GM12878 (cell line): ENCODE measurements around the gene DSE. TPM values are rescaled to one million over a fixed set of nuclear protein-coding genes. Genes with fewer than 3 reads are reported as not detected.
A peak's percentile ranks its signal among the peaks of the same experiment; 100 is the strongest.

Experiments used
- ATAC-seq: fragments of 200-7000 bp; cut with Tn5 transposase; 3 replicates; pipeline ENCODE4 v1.9.1; 2020; ENCODE audit warnings: mild to moderate bottlenecking, moderate library complexity
- BruUV-seq: library from RNA; stranded (reverse); fragments of 400-500 nt; replicated peaks from 2 replicates; lab custom pipeline; 2021; lab: Mats Ljungman, UMichigan
- CTCF ChIA-PET: fragments of 300-600 bp; sonication (Branson Sonifier 250); formaldehyde crosslinking; extraction: SDS; loops from one replicate; lab custom pipeline; 2021; ENCODE audit warnings: inconsistent platforms; lab: Yijun Ruan, JAX
- POLR2A ChIA-PET: fragments of 350-600 bp; formaldehyde crosslinking; extraction: SDS; loops from one replicate; lab custom pipeline; 2021; ENCODE audit warnings: inconsistent platforms; lab: Charles Lee
- RAD21 ChIA-PET: fragments of 300-600 bp; sonication (Branson Sonifier 250); formaldehyde crosslinking; loops from one replicate; lab custom pipeline; 2023; ENCODE audit warnings: antibody characterized with exemption; ENCODE audit not compliant: unreplicated experiment; lab: Charles Lee
- SMC1A ChIA-PET: fragments of 300-600 bp; sonication (Branson Sonifier 250); formaldehyde crosslinking; loops from one replicate; lab custom pipeline; 2023; ENCODE audit not compliant: unreplicated experiment, uncharacterized antibody; lab: Charles Lee
- DNase-seq: peaks from one replicate; pipeline ENCODE4 v3.0.0-alpha.2; 2011; ENCODE audit warnings: low read depth, low spot score
- FAIRE-seq: peaks from 3 replicates; lab custom pipeline; 2011; peaks lifted over from hg19 to GRCh38; lab: Jason Lieb, UNC
- H2AFZ ChIP-seq: 2 replicates; pipeline ENCODE4 v1.6.0; 2011; ENCODE audit warnings: low read depth, low read length, control low read depth; ENCODE audit not compliant: control insufficient read depth
- H3K27ac ChIP-seq: 2 replicates; pipeline ENCODE4 v1.5.1; 2011; ENCODE audit warnings: control low read depth; ENCODE audit not compliant: control insufficient read depth, insufficient read depth
- H3K27me3 ChIP-seq, 2 experiments: replicated peaks in 1 of 2; 2 replicates each; pipeline versions ENCODE4 v1.6.0 to v1.6.1; 2011; ENCODE audit warnings: low read length in 1 of 2; ENCODE audit not compliant: control insufficient read depth in 2 of 2, insufficient read depth in 2 of 2
- H3K36me3 ChIP-seq, 2 experiments: 2 replicates each; pipeline ENCODE4 v1.5.1; 2011; ENCODE audit warnings: low read length in 1 of 2; ENCODE audit not compliant: control insufficient read depth in 2 of 2, insufficient read depth in 2 of 2
- H3K4me1 ChIP-seq: 2 replicates; pipeline ENCODE4 v1.6.1; 2011; ENCODE audit warnings: mild to moderate bottlenecking, low read length, moderate library complexity, mixed read lengths; ENCODE audit not compliant: control insufficient read depth, insufficient read depth
- H3K4me2 ChIP-seq: 2 replicates; pipeline ENCODE4 v1.6.0; 2011; ENCODE audit warnings: control low read depth; ENCODE audit not compliant: control insufficient read depth, insufficient read depth
- H3K4me3 ChIP-seq: fragments of 200-600 bp; sonication (generic); 2 replicates; pipeline ENCODE4 v1.5.1; 2016
- H3K79me2 ChIP-seq: 2 replicates; pipeline ENCODE4 v1.6.0; 2011; ENCODE audit warnings: low read length; ENCODE audit not compliant: control insufficient read depth, insufficient read depth
- H3K9ac ChIP-seq: 2 replicates; pipeline ENCODE4 v1.8.0; 2011; ENCODE audit warnings: low read length, control low read depth, mixed read lengths; ENCODE audit not compliant: control insufficient read depth, insufficient read depth
- H3K9me3 ChIP-seq: replicated peaks from 3 replicates; pipeline ENCODE4 v1.5.1; 2011; ENCODE audit warnings: mild to moderate bottlenecking, low read length; ENCODE audit not compliant: control insufficient read depth, insufficient read depth
- H4K20me1 ChIP-seq: 2 replicates; pipeline ENCODE4 v1.6.0; 2011; ENCODE audit not compliant: control insufficient read depth, insufficient read depth
- ASH2L ChIP-seq: fragments of 300-600, 200-600 bp; sonication (generic); IDR thresholded peaks from 2 replicates; pipeline ENCODE4 v1.6.1; 2017; ENCODE audit warnings: low read depth, mild to moderate bottlenecking, borderline replicate concordance
- BHLHE40 ChIP-seq, 2 experiments: fragments of 450-650 bp in 1 of 2; IDR thresholded peaks; 2 replicates each; pipeline ENCODE4 v1.6.1; 2011 to 2017; ENCODE audit warnings: low read depth in 2 of 2, borderline replicate concordance in 1 of 2, improper control_type of control experiment in 1 of 2, low read length in 1 of 2, mild to moderate bottlenecking in 1 of 2
- BRCA1 ChIP-seq: IDR thresholded peaks from 2 replicates; pipeline ENCODE4 v1.6.1; 2011; ENCODE audit warnings: low read depth, low read length, improper control_type of control experiment
- CBFB ChIP-seq: IDR thresholded peaks from 2 replicates; pipeline ENCODE4 v1.6.1; 2016; ENCODE audit warnings: antibody characterized with exemption, low read depth
- CBX3 ChIP-seq: fragments of 200-600 bp; sonication (generic); IDR thresholded peaks from 2 replicates; pipeline ENCODE4 v1.6.1; 2016; ENCODE audit warnings: low read depth, borderline replicate concordance
- CREM ChIP-seq: IDR thresholded peaks from 2 replicates; pipeline ENCODE4 v1.6.1; 2014; ENCODE audit warnings: antibody characterized with exemption, low read depth
- GATAD2B ChIP-seq: fragments of 450-650 bp; conservative IDR thresholded peaks from 2 replicates; pipeline ENCODE4 v1.6.1; 2017; ENCODE audit warnings: low read depth, mild to moderate bottlenecking, moderate library complexity
- IRF4 ChIP-seq: IDR thresholded peaks from 2 replicates; pipeline ENCODE4 v1.6.1; 2011; ENCODE audit warnings: low read depth, low read length
- MTA3 ChIP-seq: IDR thresholded peaks from 2 replicates; pipeline ENCODE4 v1.6.1; 2012; ENCODE audit warnings: low read length, inconsistent platforms, borderline replicate concordance
- NBN ChIP-seq: fragments of 450-650 bp; IDR thresholded peaks from 2 replicates; pipeline ENCODE4 v1.6.1; 2016
- NR2C2 ChIP-seq: IDR thresholded peaks from 2 replicates; pipeline ENCODE4 v1.6.1; 2011; ENCODE audit warnings: borderline replicate concordance, low read depth; ENCODE audit not compliant: control insufficient read depth, insufficient read length
- PML ChIP-seq: IDR thresholded peaks from 2 replicates; pipeline ENCODE4 v1.6.1; 2012; ENCODE audit warnings: low read length, inconsistent platforms
- SIN3A ChIP-seq: IDR thresholded peaks from 2 replicates; pipeline ENCODE4 v1.6.1; 2012; ENCODE audit warnings: low read depth, low read length, improper control_type of control experiment
- STAT3 ChIP-seq: IDR thresholded peaks from 2 replicates; pipeline ENCODE4 v1.6.1; 2011; ENCODE audit warnings: low read depth, low read length, improper control_type of control experiment
- TAF1 ChIP-seq: IDR thresholded peaks from 2 replicates; pipeline ENCODE4 v1.6.1; 2011; ENCODE audit warnings: mild to moderate bottlenecking, low read depth, low read length, borderline replicate concordance
- ZZZ3 ChIP-seq: IDR thresholded peaks from 2 replicates; pipeline ENCODE4 v1.6.1; 2011; ENCODE audit warnings: low read depth; ENCODE audit not compliant: control insufficient read depth, insufficient read length
- WGBS: methylation state at CpG from one replicate; pipeline ENCODE4 v1.1.6; 2016; ENCODE audit warnings: low lambda C conversion rate; ENCODE audit not compliant: insufficient replicate concordance, insufficient coverage; ENCODE audit errors: missing lambda C conversion rate; 5-methylcytosine and 5-hydroxymethylcytosine counted together
- in situ Hi-C: fragments of 300-500 bp; cut with MboI; formaldehyde crosslinking; loops from 9 replicates; pipeline ENCODE4 v1.14.3; 2018; ENCODE audit warnings: mixed read lengths
- intact Hi-C: fragments of 100-400 bp; cut with micrococcal nuclease; formaldehyde crosslinking; loops from one replicate; pipeline ENCODE4 v1.14.2; 2022; ENCODE audit not compliant: unreplicated experiment
- polyA plus RNA-seq, 11 experiments: library from polyadenylated mRNA; depleted of rRNA in 4 of 11; unstranded in 6 of 11; stranded (reverse) in 5 of 11; fragments of >200 nt; fragmentation: Nextera tagmentation in 4 of 11; fragmentation: Illumina TruSeq in 1 of 11; extraction: Ambion mirVana in 4 of 11; extraction: Trizol in 1 of 11; gene quantifications; 1 replicate in 1 of 11; 2 replicates in 10 of 11; pipeline versions ENCODE4 v1.2.1 to v1.2.3, GENCODE V29; 2011 to 2016; ENCODE audit warnings: inconsistent platforms in 2 of 11, missing spikeins in 2 of 11, low read depth in 1 of 11
- total RNA-seq, 4 experiments: library from RNA; depleted of rRNA in 3 of 4; stranded (reverse); fragments of >200 nt in 3 of 4; fragmentation: Illumina TruSeq in 1 of 4; extraction: Trizol in 1 of 4; gene quantifications; 2 replicates each; pipeline versions ENCODE4 v1.2.1 to v1.2.3, GENCODE V29; 2013 to 2021
- TF ChIP-seq, protein P1 (sequence below): IDR thresholded peaks from 2 replicates; pipeline ENCODE4 v1.6.1; 2011; ENCODE audit warnings: borderline replicate concordance, low read depth, mild to moderate bottlenecking, moderate library complexity, mixed read lengths, low read length; ENCODE audit not compliant: insufficient read depth; ENCODE audit errors: extremely low read length
- TF ChIP-seq, protein P2 (sequence below): IDR thresholded peaks from 2 replicates; pipeline ENCODE4 v1.6.1; 2012; ENCODE audit warnings: low read depth, low read length, improper control_type of control experiment
- TF ChIP-seq, protein P3 (sequence below): IDR thresholded peaks from 2 replicates; pipeline ENCODE4 v1.6.1; 2012; ENCODE audit warnings: low read length, inconsistent platforms
- TF ChIP-seq, protein P4 (sequence below): fragments of 450-650 bp; IDR thresholded peaks from 2 replicates; pipeline ENCODE4 v1.6.1; 2016; ENCODE audit warnings: mild to moderate bottlenecking

The DSE gene
- total and polyA plus RNA-seq, 10 of the 15 experiments (the other 5 are each of a cell fraction or from before 2014, with no cell fraction given), result 12.6 to 76.4 (median 43.0) TPM

DNA sequence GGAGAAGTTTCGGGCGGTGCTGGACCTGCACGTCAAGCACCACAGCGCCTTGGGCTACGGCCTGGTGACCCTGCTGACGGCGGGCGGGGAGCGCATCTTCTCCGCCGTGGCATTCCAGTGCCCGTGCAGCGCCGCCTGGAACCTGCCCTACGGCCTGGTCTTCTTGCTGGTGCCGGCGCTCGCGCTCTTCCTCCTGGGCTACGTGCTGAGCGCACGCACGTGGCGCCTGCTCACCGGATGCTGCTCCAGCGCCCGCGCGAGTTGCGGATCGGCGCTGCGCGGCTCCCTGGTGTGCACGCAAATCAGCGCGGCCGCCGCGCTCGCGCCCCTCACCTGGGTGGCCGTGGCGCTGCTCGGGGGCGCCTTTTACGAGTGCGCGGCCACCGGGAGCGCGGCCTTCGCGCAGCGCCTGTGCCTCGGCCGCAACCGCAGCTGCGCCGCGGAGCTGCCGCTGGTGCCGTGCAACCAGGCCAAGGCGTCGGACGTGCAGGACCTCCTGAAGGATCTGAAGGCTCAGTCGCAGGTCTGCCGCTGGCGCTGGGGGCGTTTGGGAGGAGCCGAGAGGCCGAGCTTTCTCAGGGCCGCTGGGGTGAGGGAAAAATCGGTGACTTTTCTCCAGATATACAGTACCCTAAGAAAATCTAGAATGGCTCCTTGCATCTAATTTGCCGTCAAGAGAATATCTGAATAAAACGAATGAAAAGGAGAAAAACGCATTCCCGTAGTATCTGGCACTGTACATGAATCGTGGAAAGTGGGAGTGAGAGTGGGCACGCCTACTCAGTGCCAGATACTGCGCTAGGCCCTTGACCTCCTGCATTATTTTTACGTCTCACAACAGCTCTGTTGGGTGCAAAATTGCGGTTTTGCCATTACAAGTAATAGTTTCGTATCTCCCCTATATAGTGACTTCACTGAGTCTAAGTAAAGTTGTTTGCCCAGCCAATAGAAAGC, 91.5 kb downstream of the DSE start:
- ChIA-PET SMC1A (interaction anchor here (0.6 to 1.2 kb wide), 2 partner anchors 12 to 16 kb away, joined by 3 to 4 read pairs; no protein-coding TSS in a partner anchor), POLR2A (interaction anchor here (1.1 kb wide), 1 partner anchor 68 kb away, joined by 4 read pairs; no protein-coding TSS in a partner anchor), CTCF (interaction anchor here (0.8 to 1.5 kb wide), 6 partner anchors 12 to 174 kb away, joined by 3 to 5 read pairs (median 3); no protein-coding TSS in a partner anchor), RAD21 (interaction anchor here (0.8 to 1.1 kb wide), 2 partner anchors 11 to 50 kb away, joined by 3 read pairs; no protein-coding TSS in a partner anchor)
- Histone ChIP-seq H3K9ac (no peak overlapping the region; the same call in 1 of the 2 replicates), H3K4me3 (peak overlapping the region; percentile 63; the same call in 1 of the 2 replicates), H4K20me1 (no peaks in the 10 kb centered on the region), H3K27me3 (peaks cover 0 to 3% of the 10 kb centered on the region in 2 experiments; a peak in 3 of 4 replicates), H3K27ac (no peak overlapping the region), H3K36me3 (no peaks in the 10 kb centered on the region), H3K4me2 (peak overlapping the region; percentile 69), H2AFZ (peak overlapping the region; percentile 72), H3K9me3 (no peaks in the 10 kb centered on the region), H3K79me2 (no peaks in the 10 kb centered on the region), H3K4me1 (peaks cover 17% of the 10 kb centered on the region)
- no peak for DNase-seq
- no TSS peak for BruUV-seq
- peak; percentile 18 for FAIRE-seq
- intact Hi-C loops, result no loop called here
- in situ Hi-C loops, result no loop called here
- 6% methylated on average over 72 of the region's 84 CpGs for WGBS
- ATAC-seq, result peak; percentile 89
- TF ChIP-seq IRF4 (no peak), ASH2L (0 out of 2 replicates have a peak, but pooled peaks have one; percentile 44), PML (no peak), BHLHE40 (IDR thresholded peaks at IDR 0.05; ENCODE audit: borderline replicate concordance in 1 of 2, low read depth in 2 of 2, low read length in 1 of 2) (peak; percentile 73 to 92), ZZZ3 (no peak), CBX3 (no peak), NBN (0 out of 2 replicates have a peak, but pooled peaks have one; percentile 13), SIN3A (no peak), MTA3 (no peak), BRCA1 (no peak), GATAD2B (peak; percentile 91), NR2C2 (no peak), CREM (0 out of 2 replicates have a peak, but pooled peaks have one; percentile 23), STAT3 (no peak), CBFB (0 out of 2 replicates have a peak, but pooled peaks have one; percentile 33), TAF1 (no peak; the same call in 1 of the 2 replicates)
- TF ChIP-seq, protein P1, sequence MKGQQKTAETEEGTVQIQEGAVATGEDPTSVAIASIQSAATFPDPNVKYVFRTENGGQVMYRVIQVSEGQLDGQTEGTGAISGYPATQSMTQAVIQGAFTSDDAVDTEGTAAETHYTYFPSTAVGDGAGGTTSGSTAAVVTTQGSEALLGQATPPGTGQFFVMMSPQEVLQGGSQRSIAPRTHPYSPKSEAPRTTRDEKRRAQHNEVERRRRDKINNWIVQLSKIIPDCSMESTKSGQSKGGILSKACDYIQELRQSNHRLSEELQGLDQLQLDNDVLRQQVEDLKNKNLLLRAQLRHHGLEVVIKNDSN, result no peak
- TF ChIP-seq, protein P2, sequence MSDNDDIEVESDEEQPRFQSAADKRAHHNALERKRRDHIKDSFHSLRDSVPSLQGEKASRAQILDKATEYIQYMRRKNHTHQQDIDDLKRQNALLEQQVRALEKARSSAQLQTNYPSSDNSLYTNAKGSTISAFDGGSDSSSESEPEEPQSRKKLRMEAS, result peak; percentile 96
- TF ChIP-seq, protein P3, sequence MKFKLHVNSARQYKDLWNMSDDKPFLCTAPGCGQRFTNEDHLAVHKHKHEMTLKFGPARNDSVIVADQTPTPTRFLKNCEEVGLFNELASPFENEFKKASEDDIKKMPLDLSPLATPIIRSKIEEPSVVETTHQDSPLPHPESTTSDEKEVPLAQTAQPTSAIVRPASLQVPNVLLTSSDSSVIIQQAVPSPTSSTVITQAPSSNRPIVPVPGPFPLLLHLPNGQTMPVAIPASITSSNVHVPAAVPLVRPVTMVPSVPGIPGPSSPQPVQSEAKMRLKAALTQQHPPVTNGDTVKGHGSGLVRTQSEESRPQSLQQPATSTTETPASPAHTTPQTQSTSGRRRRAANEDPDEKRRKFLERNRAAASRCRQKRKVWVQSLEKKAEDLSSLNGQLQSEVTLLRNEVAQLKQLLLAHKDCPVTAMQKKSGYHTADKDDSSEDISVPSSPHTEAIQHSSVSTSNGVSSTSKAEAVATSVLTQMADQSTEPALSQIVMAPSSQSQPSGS, result no peak
- TF ChIP-seq, protein P4, sequence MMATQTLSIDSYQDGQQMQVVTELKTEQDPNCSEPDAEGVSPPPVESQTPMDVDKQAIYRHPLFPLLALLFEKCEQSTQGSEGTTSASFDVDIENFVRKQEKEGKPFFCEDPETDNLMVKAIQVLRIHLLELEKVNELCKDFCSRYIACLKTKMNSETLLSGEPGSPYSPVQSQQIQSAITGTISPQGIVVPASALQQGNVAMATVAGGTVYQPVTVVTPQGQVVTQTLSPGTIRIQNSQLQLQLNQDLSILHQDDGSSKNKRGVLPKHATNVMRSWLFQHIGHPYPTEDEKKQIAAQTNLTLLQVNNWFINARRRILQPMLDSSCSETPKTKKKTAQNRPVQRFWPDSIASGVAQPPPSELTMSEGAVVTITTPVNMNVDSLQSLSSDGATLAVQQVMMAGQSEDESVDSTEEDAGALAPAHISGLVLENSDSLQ, result no peak
